Upper lobe of left lung (tissue), 4 donors: ENCODE data around the gene MORC2.

ENCODE experiments used
- POLR2A ChIP-seq, 4 donors: fragments of 450-650 bp; IDR thresholded peaks; one replicate each; pipeline ENCODE4 v1.5.1; 2016 to 2017; ENCODE audit warnings: antibody characterized with exemption in 4 of 4, mild to moderate bottlenecking in 2 of 4
- TF ChIP-seq, protein P1 (sequence below), 6 experiments: fragments of 450-650 bp in 4 of 6; fragments of 200-600 bp in 2 of 6; sonication (generic) in 2 of 6; IDR thresholded peaks; one replicate each; pipeline ENCODE4 v1.5.1; 2016 to 2019; ENCODE audit warnings: antibody characterized with exemption in 6 of 6

DNA sequence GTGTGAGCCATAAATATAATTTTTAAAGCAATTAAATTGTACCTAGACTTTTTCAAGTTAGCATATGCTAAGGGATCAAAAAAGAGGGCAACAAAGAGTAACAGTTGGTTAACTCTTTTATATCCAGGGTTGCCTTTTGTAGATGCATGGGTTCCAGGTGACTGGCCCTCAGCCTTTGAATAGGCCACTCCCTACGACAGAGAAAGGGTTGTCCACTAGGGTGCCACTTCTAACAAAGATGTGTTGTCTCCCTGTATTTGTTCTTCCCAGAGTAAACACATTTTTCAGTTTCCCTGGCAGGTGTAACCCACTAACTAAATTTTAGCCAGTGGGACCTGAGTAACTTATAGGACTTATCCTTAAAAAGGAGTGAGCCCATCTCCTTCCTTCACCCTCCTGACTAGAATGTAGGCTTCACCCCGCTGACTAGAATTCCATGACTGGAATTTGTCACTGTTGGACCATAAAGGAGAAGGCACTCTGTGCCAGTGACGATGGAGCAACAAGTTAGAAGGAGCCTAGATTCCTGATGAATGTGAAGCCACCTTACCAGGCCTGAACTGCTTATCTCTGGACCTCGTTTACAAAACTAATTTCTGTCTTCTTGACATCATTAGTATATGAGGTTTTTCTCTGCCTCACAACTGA lies 17.1 kb upstream of the MORC2 start:
- TF ChIP-seq POLR2A (IDR thresholded peaks at IDR 0.05), result no peak
- TF ChIP-seq, protein P1, sequence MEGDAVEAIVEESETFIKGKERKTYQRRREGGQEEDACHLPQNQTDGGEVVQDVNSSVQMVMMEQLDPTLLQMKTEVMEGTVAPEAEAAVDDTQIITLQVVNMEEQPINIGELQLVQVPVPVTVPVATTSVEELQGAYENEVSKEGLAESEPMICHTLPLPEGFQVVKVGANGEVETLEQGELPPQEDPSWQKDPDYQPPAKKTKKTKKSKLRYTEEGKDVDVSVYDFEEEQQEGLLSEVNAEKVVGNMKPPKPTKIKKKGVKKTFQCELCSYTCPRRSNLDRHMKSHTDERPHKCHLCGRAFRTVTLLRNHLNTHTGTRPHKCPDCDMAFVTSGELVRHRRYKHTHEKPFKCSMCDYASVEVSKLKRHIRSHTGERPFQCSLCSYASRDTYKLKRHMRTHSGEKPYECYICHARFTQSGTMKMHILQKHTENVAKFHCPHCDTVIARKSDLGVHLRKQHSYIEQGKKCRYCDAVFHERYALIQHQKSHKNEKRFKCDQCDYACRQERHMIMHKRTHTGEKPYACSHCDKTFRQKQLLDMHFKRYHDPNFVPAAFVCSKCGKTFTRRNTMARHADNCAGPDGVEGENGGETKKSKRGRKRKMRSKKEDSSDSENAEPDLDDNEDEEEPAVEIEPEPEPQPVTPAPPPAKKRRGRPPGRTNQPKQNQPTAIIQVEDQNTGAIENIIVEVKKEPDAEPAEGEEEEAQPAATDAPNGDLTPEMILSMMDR (IDR thresholded peaks at IDR 0.05), result no peak
